Adrenal gland (tissue), 5 donors: ENCODE data around the gene MAEL.

Source experiments
- CTCF ChIP-seq, 6 experiments: fragments of 450-650 bp in 4 of 6; fragments of 200-600 bp in 2 of 6; sonication (generic) in 1 of 6; IDR thresholded peaks; 1 replicate in 5 of 6; 2 replicates in 1 of 6; pipeline versions ENCODE4 v1.5.1 to v1.8.0; 2016 to 2021; ENCODE audit warnings: antibody characterized with exemption in 6 of 6, mild to moderate bottlenecking in 2 of 6, moderate library complexity in 1 of 6
- POLR2A ChIP-seq, 2 donors: fragments of 450-650 bp; IDR thresholded peaks; one replicate each; pipeline ENCODE4 v1.6.1; 2017; ENCODE audit warnings: antibody characterized with exemption in 2 of 2, mild to moderate bottlenecking in 2 of 2, moderate library complexity in 1 of 2
- donor health status: DM: no; HTN: no; CAD: no.

GRCh38 chr1:166956872-166957271, 32.2 kb upstream of the MAEL start:
- TF ChIP-seq CTCF (IDR thresholded peaks at IDR 0.05) = no peak
- TF ChIP-seq POLR2A (IDR thresholded peaks at IDR 0.05) = no peak
